H1 (cell line): Measurements from ENCODE around the gene PHACTR2. TPM values are rescaled to one million over a fixed set of nuclear protein-coding genes. Genes with fewer than 3 reads are reported as not detected.
A peak's percentile ranks its signal among the peaks of the same experiment; 100 is the strongest.

Experiments
- CTCF ChIA-PET: fragments of 300-600 bp; sonication (Branson Sonifier 250); formaldehyde crosslinking; loops from one replicate; lab custom pipeline; 2021; ENCODE audit not compliant: partially characterized antibody; lab: Charles Lee
- POLR2A ChIA-PET: fragments of 300-600 bp; sonication (Branson Sonifier 250); formaldehyde crosslinking; loops from one replicate; lab custom pipeline; 2021; ENCODE audit warnings: inconsistent platforms; ENCODE audit not compliant: partially characterized antibody; lab: Charles Lee
- DNase-seq, 2 experiments: peaks; one replicate each; pipeline versions ENCODE4 v3.0.0 to v3.0.0-alpha.2; 2010 to 2022; ENCODE audit warnings: low spot score in 2 of 2, low read depth in 1 of 2, mixed read lengths in 1 of 2
- FAIRE-seq: peaks from 2 replicates; lab custom pipeline; 2011; peaks lifted over from hg19 to GRCh38; lab: Jason Lieb, UNC
- H2AFZ ChIP-seq: 2 replicates; pipeline ENCODE4 v1.8.1; 2012; ENCODE audit warnings: low read length, inconsistent platforms
- H2AK5ac ChIP-seq: 2 replicates; pipeline ENCODE4 v1.6.1; 2013; ENCODE audit warnings: low read depth, low read length
- H2BK120ac ChIP-seq: replicated peaks from 2 replicates; pipeline ENCODE3; 2013; ENCODE audit warnings: low read depth, low read length, inconsistent platforms
- H2BK12ac ChIP-seq: 2 replicates; pipeline ENCODE4 v1.6.1; 2013; ENCODE audit warnings: low read depth, low read length
- H2BK15ac ChIP-seq: 2 replicates; pipeline ENCODE4 v1.6.1; 2013; ENCODE audit warnings: low read length
- H2BK20ac ChIP-seq: 2 replicates; pipeline ENCODE4 v1.6.1; 2013; ENCODE audit warnings: low read length
- H2BK5ac ChIP-seq: 2 replicates; pipeline ENCODE4 v1.6.1; 2013; ENCODE audit warnings: low read depth, low read length
- H3K14ac ChIP-seq: 2 replicates; pipeline ENCODE4 v1.6.1; 2013; ENCODE audit warnings: inconsistent platforms; ENCODE audit not compliant: insufficient read length
- H3K18ac ChIP-seq: 2 replicates; pipeline ENCODE4 v1.6.1; 2013; ENCODE audit warnings: low read length; ENCODE audit errors: extremely low read depth
- H3K23ac ChIP-seq: 2 replicates; pipeline ENCODE4 v1.6.1; 2013; ENCODE audit warnings: inconsistent platforms; ENCODE audit not compliant: insufficient read length
- H3K23me2 ChIP-seq: 2 replicates; pipeline ENCODE4 v1.6.1; 2013; ENCODE audit warnings: low read depth, low read length
- H3K27ac ChIP-seq: 2 replicates; pipeline ENCODE4 v1.6.1; 2011; ENCODE audit warnings: low read depth, low read length, inconsistent platforms
- H3K27me3 ChIP-seq, 4 experiments: replicated peaks in 1 of 4; 1 replicate in 1 of 4; 2 replicates in 3 of 4; pipeline versions ENCODE4 v1.6.1 to v1.8.1; 2011 to 2013; ENCODE audit warnings: low read length in 3 of 4, mild to moderate bottlenecking in 3 of 4, inconsistent platforms in 2 of 4, mixed read lengths in 2 of 4, moderate library complexity in 1 of 4; ENCODE audit not compliant: control insufficient read depth in 3 of 4, insufficient read depth in 3 of 4; ENCODE audit errors: extremely low read depth in 1 of 4
- H3K36me3 ChIP-seq, 4 experiments: 2 replicates each; pipeline versions ENCODE4 v1.6.1 to v1.8.1; 2011 to 2013; ENCODE audit warnings: mild to moderate bottlenecking in 4 of 4, low read length in 3 of 4, moderate library complexity in 2 of 4, control low read depth in 1 of 4, inconsistent platforms in 1 of 4; ENCODE audit not compliant: insufficient read depth in 4 of 4, control insufficient read depth in 2 of 4
- H3K4ac ChIP-seq: replicated peaks from 2 replicates; pipeline ENCODE3; 2013; ENCODE audit warnings: low read length, low read depth, mixed read lengths, inconsistent platforms; ENCODE audit not compliant: insufficient read length
- H3K4me1 ChIP-seq, 4 experiments: replicated peaks in 1 of 4; 1 replicate in 1 of 4; 2 replicates in 3 of 4; pipeline versions ENCODE4 v1.6.1 to v1.8.1; 2011 to 2013; ENCODE audit warnings: low read length in 3 of 4, inconsistent platforms in 2 of 4, mixed read lengths in 1 of 4; ENCODE audit not compliant: insufficient read depth in 4 of 4, control insufficient read depth in 3 of 4
- H3K4me2 ChIP-seq, 2 experiments: 2 replicates each; pipeline versions ENCODE4 v1.6.1 to v1.8.1; 2011 to 2013; ENCODE audit warnings: low read depth in 2 of 2, low read length in 2 of 2, control low read depth in 1 of 2, inconsistent platforms in 1 of 2, mild to moderate bottlenecking in 1 of 2; ENCODE audit not compliant: insufficient read depth in 1 of 2
- H3K4me3 ChIP-seq, 4 experiments: fragments of 200-600, 300-600 bp in 1 of 4; sonication (generic), shearing (Covaris generic), sonication (Bioruptor Twin) in 1 of 4; 2 replicates each; pipeline versions ENCODE4 v1.5.1 to v1.8.1; 2011 to 2016; ENCODE audit warnings: low read length in 4 of 4, low read depth in 3 of 4, control low read depth in 2 of 4, inconsistent platforms in 2 of 4, mild to moderate bottlenecking in 2 of 4, mixed read lengths in 1 of 4, moderate library complexity in 1 of 4; ENCODE audit not compliant: insufficient read depth in 2 of 4; ENCODE audit errors: extremely low read depth in 1 of 4
- H3K56ac ChIP-seq: replicated peaks from 2 replicates; pipeline ENCODE3; 2013; ENCODE audit warnings: low read depth, mild to moderate bottlenecking, mixed read lengths, low read length, inconsistent platforms; ENCODE audit not compliant: insufficient read length
- H3K79me1 ChIP-seq: 2 replicates; pipeline ENCODE4 v1.6.1; 2013; ENCODE audit warnings: low read depth, low read length, control low read depth
- H3K79me2 ChIP-seq, 2 experiments: 2 replicates each; pipeline versions ENCODE4 v1.6.1 to v1.8.1; 2012 to 2013; ENCODE audit warnings: low read length in 2 of 2, mild to moderate bottlenecking in 2 of 2, inconsistent platforms in 1 of 2; ENCODE audit not compliant: insufficient read depth in 2 of 2, control insufficient read depth in 1 of 2
- H3K9ac ChIP-seq, 4 experiments: replicated peaks in 1 of 4; 1 replicate in 1 of 4; 2 replicates in 3 of 4; pipeline versions ENCODE4 v1.6.1 to v1.8.1; 2011 to 2013; ENCODE audit warnings: low read depth in 3 of 4, low read length in 3 of 4, control low read depth in 2 of 4, mild to moderate bottlenecking in 2 of 4, moderate library complexity in 2 of 4, inconsistent platforms in 1 of 4; ENCODE audit errors: extremely low read depth in 1 of 4
- H3K9me3 ChIP-seq, 2 experiments: 2 replicates each; pipeline versions ENCODE4 v1.6.1 to v1.8.1; 2012 to 2013; ENCODE audit warnings: mild to moderate bottlenecking in 2 of 2, moderate library complexity in 2 of 2, control low read depth in 1 of 2, inconsistent platforms in 1 of 2, low read depth in 1 of 2, low read length in 1 of 2, mixed read lengths in 1 of 2; ENCODE audit not compliant: insufficient read depth in 2 of 2
- H4K20me1 ChIP-seq, 2 experiments: replicated peaks in 1 of 2; 2 replicates each; pipeline versions ENCODE3 to v1.8.1; 2011 to 2013; ENCODE audit warnings: inconsistent platforms in 2 of 2, low read length in 2 of 2, mild to moderate bottlenecking in 1 of 2; ENCODE audit not compliant: insufficient read depth in 2 of 2, control insufficient read depth in 1 of 2
- H4K5ac ChIP-seq: 2 replicates; pipeline ENCODE4 v1.6.1; 2013; ENCODE audit warnings: low read length, low read depth, mixed read lengths, inconsistent platforms; ENCODE audit not compliant: insufficient read length
- H4K8ac ChIP-seq: 2 replicates; pipeline ENCODE4 v1.8.0; 2013; ENCODE audit warnings: mild to moderate bottlenecking, moderate library complexity, low read length, inconsistent platforms; ENCODE audit not compliant: insufficient read depth; ENCODE audit errors: extremely low read depth
- H4K91ac ChIP-seq: replicated peaks from 2 replicates; pipeline ENCODE3; 2013; ENCODE audit warnings: low read length, mixed read lengths, inconsistent platforms; ENCODE audit not compliant: insufficient read length
- ATF3 ChIP-seq: IDR thresholded peaks from 2 replicates; pipeline ENCODE4 v1.6.1; 2011; ENCODE audit warnings: low read depth, mild to moderate bottlenecking, low read length; ENCODE audit not compliant: insufficient read depth
- EP300 ChIP-seq, 2 experiments: IDR thresholded peaks; 1 replicate in 1 of 2; 2 replicates in 1 of 2; pipeline ENCODE4 v1.6.1; 2011 to 2012; ENCODE audit warnings: low read depth in 2 of 2, low read length in 2 of 2, mild to moderate bottlenecking in 2 of 2, borderline replicate concordance in 1 of 2, inconsistent platforms in 1 of 2, moderate library complexity in 1 of 2
- JUND ChIP-seq: IDR thresholded peaks from 2 replicates; pipeline ENCODE4 v1.6.1; 2011; ENCODE audit warnings: mild to moderate bottlenecking, improper control_type of control experiment, low read length
- NANOG ChIP-seq: IDR thresholded peaks from 2 replicates; pipeline ENCODE4 v1.6.1; 2011; ENCODE audit warnings: low read length, low read depth, mild to moderate bottlenecking, inconsistent platforms; ENCODE audit not compliant: insufficient read depth, poor library complexity, severe bottlenecking
- TEAD4 ChIP-seq: IDR thresholded peaks from 2 replicates; pipeline ENCODE4 v1.6.1; 2012; ENCODE audit warnings: low read depth, low read length, inconsistent platforms, mixed read lengths
- WGBS, 2 experiments: shearing (Covaris generic) in 1 of 2; methylation state at CpG; one replicate each; pipeline versions ENCODE4 v1.1.6 to v1.1.7; 2013 to 2015; ENCODE audit warnings: low lambda C conversion rate in 2 of 2, mixed read lengths in 2 of 2, inconsistent platforms in 1 of 2, low coverage in 1 of 2, missing lambda C conversion rate in 1 of 2; ENCODE audit not compliant: insufficient replicate concordance in 2 of 2, insufficient coverage in 1 of 2, insufficient read length in 1 of 2; ENCODE audit errors: extremely low coverage in 1 of 2, missing lambda C conversion rate in 1 of 2; 5-methylcytosine and 5-hydroxymethylcytosine counted together
- polyA plus RNA-seq, 7 experiments: library from polyadenylated mRNA; depleted of rRNA in 3 of 7; stranded (reverse) in 5 of 7; unstranded in 2 of 7; fragments of >200 nt in 5 of 7; fragments of 200-250 nt in 2 of 7; gene quantifications; 1 replicate in 5 of 7; 2 replicates in 1 of 7; 4 replicates in 1 of 7; pipeline versions ENCODE4 v1.2.1 to v1.2.3, GENCODE V29; 2011 to 2013; ENCODE audit warnings: missing spikeins in 2 of 7, mixed read lengths in 2 of 7
- total RNA-seq: library from RNA; stranded (reverse); fragmentation: NEBNext Ultra II Directional; extraction: Animal tissue kit (Norgen Biotek cat#: 25700); gene quantifications from 2 replicates; pipeline ENCODE4 v1.2.1, GENCODE V29; 2021
- TF ChIP-seq, protein P1 (sequence below), 3 experiments: IDR thresholded peaks; 1 replicate in 2 of 3; 2 replicates in 1 of 3; pipeline versions ENCODE4 v1.5.1 to v1.6.1; 2011; ENCODE audit warnings: low read length in 3 of 3, mild to moderate bottlenecking in 3 of 3, inconsistent platforms in 2 of 3, low read depth in 1 of 3, moderate library complexity in 1 of 3; ENCODE audit not compliant: insufficient read depth in 1 of 3; ENCODE audit errors: control extremely low read depth in 1 of 3
- TF ChIP-seq, protein P2 (sequence below): IDR thresholded peaks from 2 replicates; pipeline ENCODE4 v1.6.1; 2012; ENCODE audit warnings: inconsistent platforms

The PHACTR2 gene
- total and polyA plus RNA-seq, 2 of the 8 experiments (the other 6 are each of a cell fraction or from before 2014, with no cell fraction given) = 16.9 to 131 TPM

DNA sequence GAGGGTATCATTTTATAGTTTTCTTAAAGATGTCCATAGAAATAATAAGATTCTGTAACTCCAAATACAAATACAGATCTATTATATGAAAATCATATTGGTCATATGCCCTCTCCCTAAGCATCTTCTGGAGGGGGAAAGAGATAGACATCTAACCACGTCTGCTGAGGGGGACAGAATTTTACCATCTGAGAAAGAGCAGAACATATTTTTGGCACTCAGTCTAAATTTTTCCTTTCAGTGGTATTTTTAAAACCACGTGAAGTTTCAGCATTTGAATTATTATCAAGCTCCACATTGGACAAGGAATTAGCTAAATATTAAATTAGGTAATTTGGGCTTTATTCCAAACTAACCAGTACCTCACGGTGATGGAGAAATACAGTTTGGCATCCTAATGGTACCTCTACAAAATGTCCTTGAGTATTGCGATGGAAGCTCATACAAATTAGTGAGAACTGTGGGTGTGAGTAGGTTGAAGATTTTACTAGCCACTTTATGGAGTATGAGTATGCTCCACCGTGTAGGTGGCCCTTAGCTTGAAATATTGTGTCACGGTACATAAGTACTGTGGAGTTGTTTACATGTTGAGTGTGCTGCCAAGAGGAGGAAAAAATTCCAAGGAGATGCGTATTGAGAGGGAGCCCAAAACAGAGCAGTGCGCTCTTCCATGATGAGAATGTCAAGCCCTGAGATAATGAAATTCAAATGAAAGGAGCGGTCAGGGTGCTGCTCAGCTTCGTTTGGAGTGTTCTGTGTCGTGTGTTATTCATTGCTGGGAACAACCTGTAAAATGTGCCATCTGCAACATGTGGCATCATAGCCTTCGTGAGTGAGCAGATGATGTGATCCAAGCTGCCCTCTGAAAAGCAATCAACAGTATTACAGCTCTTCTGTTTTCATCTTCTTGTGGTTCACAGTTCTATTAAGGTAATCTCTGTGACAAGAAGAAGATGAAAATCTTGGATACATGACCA lies 48.4 kb upstream of the PHACTR2 start:
- no peak overlapping the region for H3K9ac ChIP-seq
- H3K27ac ChIP-seq = no peak overlapping the region
- DNase-seq (no peak), FAIRE-seq (peak; percentile 62)
- no peak overlapping the region for H3K18ac ChIP-seq
- no peak overlapping the region for H2BK15ac ChIP-seq
- no peak overlapping the region for H2BK5ac ChIP-seq
- H3K4me3 ChIP-seq = no peak overlapping the region
- no peak overlapping the region for H2BK120ac ChIP-seq
- H4K5ac ChIP-seq = no peak overlapping the region
- H3K23me2 ChIP-seq = no peaks in the 10 kb centered on the region
- no peak overlapping the region for H3K56ac ChIP-seq
- no peaks in the 10 kb centered on the region for H4K20me1 ChIP-seq
- H2BK12ac ChIP-seq = no peak overlapping the region
- H3K14ac ChIP-seq = no peak overlapping the region
- no peaks in the 10 kb centered on the region for H3K79me2 ChIP-seq
- no peaks in the 10 kb centered on the region for H3K9me3 ChIP-seq
- H3K4me1 ChIP-seq = no peaks in the 10 kb centered on the region
- WGBS, 2 experiments = 92% methylated on average over 12 of the region's 12 CpGs; no CpG with 5 or more reads in 1 of the 2 experiments
- no peaks in the 10 kb centered on the region for H3K79me1 ChIP-seq
- H3K36me3 ChIP-seq = no peaks in the 10 kb centered on the region; a peak in 1 of 8 replicates
- H3K23ac ChIP-seq = no peak overlapping the region
- H2BK20ac ChIP-seq = no peak overlapping the region
- H4K8ac ChIP-seq = no peak overlapping the region
- H3K27me3 ChIP-seq = no peaks in the 10 kb centered on the region
- H3K4ac ChIP-seq = no peak overlapping the region
- no peak overlapping the region for H2AFZ ChIP-seq
- H3K4me2 ChIP-seq = no peak overlapping the region
- ChIA-PET POLR2A (interaction anchor here (0.9 to 1.3 kb wide), 2 partner anchors 46 to 214 kb away, joined by 3 read pairs; partner anchors contain the start of gene LTV1), CTCF (interaction anchor here (0.9 to 1.8 kb wide), 4 partner anchors 12 to 49 kb away, joined by 3 to 5 read pairs (median 4); no protein-coding TSS in a partner anchor)
- no peak overlapping the region for H4K91ac ChIP-seq
- H2AK5ac ChIP-seq = no peak overlapping the region
- TF ChIP-seq, protein P1, sequence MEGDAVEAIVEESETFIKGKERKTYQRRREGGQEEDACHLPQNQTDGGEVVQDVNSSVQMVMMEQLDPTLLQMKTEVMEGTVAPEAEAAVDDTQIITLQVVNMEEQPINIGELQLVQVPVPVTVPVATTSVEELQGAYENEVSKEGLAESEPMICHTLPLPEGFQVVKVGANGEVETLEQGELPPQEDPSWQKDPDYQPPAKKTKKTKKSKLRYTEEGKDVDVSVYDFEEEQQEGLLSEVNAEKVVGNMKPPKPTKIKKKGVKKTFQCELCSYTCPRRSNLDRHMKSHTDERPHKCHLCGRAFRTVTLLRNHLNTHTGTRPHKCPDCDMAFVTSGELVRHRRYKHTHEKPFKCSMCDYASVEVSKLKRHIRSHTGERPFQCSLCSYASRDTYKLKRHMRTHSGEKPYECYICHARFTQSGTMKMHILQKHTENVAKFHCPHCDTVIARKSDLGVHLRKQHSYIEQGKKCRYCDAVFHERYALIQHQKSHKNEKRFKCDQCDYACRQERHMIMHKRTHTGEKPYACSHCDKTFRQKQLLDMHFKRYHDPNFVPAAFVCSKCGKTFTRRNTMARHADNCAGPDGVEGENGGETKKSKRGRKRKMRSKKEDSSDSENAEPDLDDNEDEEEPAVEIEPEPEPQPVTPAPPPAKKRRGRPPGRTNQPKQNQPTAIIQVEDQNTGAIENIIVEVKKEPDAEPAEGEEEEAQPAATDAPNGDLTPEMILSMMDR (IDR thresholded peaks at IDR 0.05; ENCODE audit: control extremely low read depth in 1 of 3, insufficient read depth in 1 of 3, low read depth in 1 of 3, low read length in 3 of 3) = no peak
- TF ChIP-seq ATF3 = no peak
- TF ChIP-seq TEAD4 = no peak
- no peak for TF ChIP-seq NANOG
- no peak for TF ChIP-seq JUND
- TF ChIP-seq EP300 (IDR thresholded peaks at IDR 0.05; ENCODE audit: borderline replicate concordance in 1 of 2, low read depth in 2 of 2, low read length in 2 of 2) = no peak
- TF ChIP-seq, protein P2, sequence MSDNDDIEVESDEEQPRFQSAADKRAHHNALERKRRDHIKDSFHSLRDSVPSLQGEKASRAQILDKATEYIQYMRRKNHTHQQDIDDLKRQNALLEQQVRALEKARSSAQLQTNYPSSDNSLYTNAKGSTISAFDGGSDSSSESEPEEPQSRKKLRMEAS = no peak
